Caki2 (cell line): ENCODE measurements around the gene DNAJC11. TPM values are rescaled to one million over a fixed set of nuclear protein-coding genes. Genes with fewer than 3 reads are reported as not detected.
"Not testable (repeated sequence)": the region's sequence is repeated elsewhere in the genome, so short reads cannot be mapped to it uniquely, and the experiment has no call there.

Experiments
- DNase-seq: peaks from one replicate; pipeline ENCODE4 v3.0.0-alpha.2; 2015; ENCODE audit warnings: low read depth
- in situ Hi-C: cut with HindIII; loops from 2 replicates; pipeline ENCODE4 v1.10.0; 2016; ENCODE audit warnings: low sequenced_read_pairs, low pct_unique_long_range_greater_than_20kb, mixed read lengths
- total RNA-seq: library from RNA; depleted of rRNA; stranded (reverse); fragments of >200 nt; shearing (Covaris generic); gene quantifications from 2 replicates; pipeline ENCODE4 v1.2.3, GENCODE V29; 2014; ENCODE audit warnings: low replicate concordance; rRNA removed

DNAJC11 gene
- total RNA-seq: 34.8 and 36.9 TPM in 2 replicates

- peak; percentile 83 for DNase-seq
- in situ Hi-C loops: loop anchor here (25.0 kb wide), 1 partner anchor 186 kb away; no protein-coding TSS in a partner anchor
These were observed at the start of gene DNAJC11 for GRCh38 chr1:6701437-6702153. Gene DNAJC11, minus strand, starts transcription at chr1:6701816. Its CDS starts 16 bp downstream, at chr1:6701800.

- DNase-seq: no peak
- in situ Hi-C loops: no loop called here
These were observed 48.9 kb upstream of the DNAJC11 start for GRCh38 chr1:6750490-6750889.

GRCh38 chr1:6747674-6748073 lies 46.1 kb upstream of the DNAJC11 start:
- no peak for DNase-seq
- in situ Hi-C loops: no loop called here

- no peak for DNase-seq
- in situ Hi-C loops: no loop called here
These were observed 43.5 kb upstream of the DNAJC11 start for GRCh38 chr1:6745073-6745472.

GRCh38 chr1:6743189-6744101 lies 41.8 kb upstream of the DNAJC11 start:
- peak; percentile 12 for DNase-seq
- in situ Hi-C loops: no loop called here

- in situ Hi-C loops, DNase-seq: not testable (repeated sequence)
These were observed 41.1 kb upstream of the DNAJC11 start for GRCh38 chr1:6742676-6743188.

- in situ Hi-C loops: no loop called here
- DNase-seq: no peak
These were observed 37.5 kb upstream of the DNAJC11 start for GRCh38 chr1:6738987-6739676.

GRCh38 chr1:6732942-6733341 lies 31.3 kb upstream of the DNAJC11 start:
- in situ Hi-C loops: no loop called here
- DNase-seq: no peak

- in situ Hi-C loops: no loop called here
- no peak for DNase-seq
These were observed 30.3 kb upstream of the DNAJC11 start for GRCh38 chr1:6731905-6732304.

- no peak for DNase-seq
- in situ Hi-C loops: no loop called here
These were observed 29.3 kb upstream of the DNAJC11 start for GRCh38 chr1:6730880-6731279.

GRCh38 chr1:6730473-6730872 lies 28.9 kb upstream of the DNAJC11 start:
- no peak for DNase-seq
- in situ Hi-C loops: no loop called here

GRCh38 chr1:6727535-6727934 lies 25.9 kb upstream of the DNAJC11 start:
- in situ Hi-C loops: no loop called here
- DNase-seq: peak; percentile 26

- in situ Hi-C loops: no loop called here
- no peak for DNase-seq
These were observed 24.6 kb upstream of the DNAJC11 start for GRCh38 chr1:6726253-6726652.

GRCh38 chr1:6724517-6725141 lies 23.0 kb upstream of the DNAJC11 start:
- in situ Hi-C loops: loop anchor here (25.0 kb wide), 1 partner anchor 163 kb away; no protein-coding TSS in a partner anchor
- peak; percentile 78 for DNase-seq

GRCh38 chr1:6723621-6724428 lies 22.2 kb upstream of the DNAJC11 start:
- in situ Hi-C loops: loop anchor here (25.0 kb wide), 1 partner anchor 163 kb away; no protein-coding TSS in a partner anchor
- DNase-seq: peak; percentile 54

- DNase-seq: no peak
- in situ Hi-C loops: loop anchor here (25.0 kb wide), 1 partner anchor 176 kb away; no protein-coding TSS in a partner anchor
These were observed 9.6 kb upstream of the DNAJC11 start for GRCh38 chr1:6711174-6711573.

- in situ Hi-C loops: loop anchor here (25.0 kb wide), 1 partner anchor 183 kb away; no protein-coding TSS in a partner anchor
These were observed 3.1 kb upstream of the DNAJC11 start for GRCh38 chr1:6704746-6705145.

More at GRCh38 chr1:6704746-6705145, 3.1 kb upstream of the DNAJC11 start:
- DNase-seq: no peak
